GM23248 (cell line): ENCODE measurements around the gene ZDHHC11.

Experiments
- EZH2 ChIP-seq: fragments of 200-600 bp; sonication (generic); IDR thresholded peaks from 2 replicates; pipeline ENCODE4 v1.6.1; 2018; ENCODE audit warnings: antibody characterized with exemption, mild to moderate bottlenecking; ENCODE audit not compliant: insufficient read depth, poor library complexity, severe bottlenecking
- EZH2phosphoT487 ChIP-seq: fragments of 200-600 bp; sonication (generic); IDR thresholded peaks from 2 replicates; pipeline ENCODE4 v1.6.1; 2018; ENCODE audit warnings: antibody characterized with exemption, moderate library complexity, mild to moderate bottlenecking, low read depth; ENCODE audit not compliant: insufficient read depth

- TF ChIP-seq EZH2: no peak
- TF ChIP-seq EZH2phosphoT487: no peak
Observed at GRCh38 chr5:863244-863805, 12.5 kb upstream of the ZDHHC11 start.
